OCI-LY7 (cell line): Measurements from ENCODE around the gene BMERB1.

Experiments used
- EZH2phosphoT487 ChIP-seq: fragments of 200-600 bp; sonication (generic); IDR thresholded peaks from 2 replicates; pipeline ENCODE4 v1.6.1; 2018; ENCODE audit warnings: low read depth, borderline replicate concordance, mild to moderate bottlenecking, mixed run types, antibody characterized with exemption, low read length, moderate library complexity, mixed read lengths
- TF ChIP-seq, protein P1 (sequence below): fragments of 200-600 bp; sonication (generic); conservative IDR thresholded peaks from 2 replicates; pipeline ENCODE4 v1.5.1; 2014; ENCODE audit warnings: mild to moderate bottlenecking, antibody characterized with exemption, low read length, moderate library complexity, mixed read lengths

DNA sequence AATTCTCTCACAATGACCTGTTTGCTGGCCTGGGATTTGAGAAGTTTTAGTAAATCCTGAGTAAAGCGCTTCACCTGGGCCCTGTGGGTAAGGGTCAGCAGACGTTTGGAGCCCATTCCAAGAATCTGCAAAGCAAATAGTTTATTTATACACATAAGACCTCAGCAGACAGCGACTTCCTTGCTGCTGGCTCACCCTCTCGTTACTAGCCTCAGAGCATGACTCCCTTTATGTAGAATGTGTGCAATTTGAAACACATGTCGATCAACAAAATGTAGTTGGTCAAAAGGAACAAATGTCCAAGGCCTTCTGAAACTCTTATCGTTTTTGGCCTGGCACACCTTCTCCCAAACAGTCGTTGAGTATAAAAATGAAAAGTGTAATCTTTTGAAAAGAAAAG, 177.2 kb downstream of the BMERB1 start:
- TF ChIP-seq, protein P1, sequence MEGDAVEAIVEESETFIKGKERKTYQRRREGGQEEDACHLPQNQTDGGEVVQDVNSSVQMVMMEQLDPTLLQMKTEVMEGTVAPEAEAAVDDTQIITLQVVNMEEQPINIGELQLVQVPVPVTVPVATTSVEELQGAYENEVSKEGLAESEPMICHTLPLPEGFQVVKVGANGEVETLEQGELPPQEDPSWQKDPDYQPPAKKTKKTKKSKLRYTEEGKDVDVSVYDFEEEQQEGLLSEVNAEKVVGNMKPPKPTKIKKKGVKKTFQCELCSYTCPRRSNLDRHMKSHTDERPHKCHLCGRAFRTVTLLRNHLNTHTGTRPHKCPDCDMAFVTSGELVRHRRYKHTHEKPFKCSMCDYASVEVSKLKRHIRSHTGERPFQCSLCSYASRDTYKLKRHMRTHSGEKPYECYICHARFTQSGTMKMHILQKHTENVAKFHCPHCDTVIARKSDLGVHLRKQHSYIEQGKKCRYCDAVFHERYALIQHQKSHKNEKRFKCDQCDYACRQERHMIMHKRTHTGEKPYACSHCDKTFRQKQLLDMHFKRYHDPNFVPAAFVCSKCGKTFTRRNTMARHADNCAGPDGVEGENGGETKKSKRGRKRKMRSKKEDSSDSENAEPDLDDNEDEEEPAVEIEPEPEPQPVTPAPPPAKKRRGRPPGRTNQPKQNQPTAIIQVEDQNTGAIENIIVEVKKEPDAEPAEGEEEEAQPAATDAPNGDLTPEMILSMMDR, result no peak
- no peak for TF ChIP-seq EZH2phosphoT487
